K562 (cell line): ENCODE results near the gene PI4KA. TPM values are rescaled to one million over a fixed set of nuclear protein-coding genes. Genes with fewer than 3 reads are reported as not detected.

Source experiments
- ARID3A ChIP-seq: IDR thresholded peaks from 2 replicates; pipeline ENCODE4 v1.6.1; 2012; ENCODE audit warnings: low read depth, low read length, improper control_type of control experiment, borderline replicate concordance
- CBX5 ChIP-seq: IDR thresholded peaks from 2 replicates; pipeline ENCODE4 v1.6.1; 2014; ENCODE audit warnings: low read depth, borderline replicate concordance
- EP400 ChIP-seq: fragments of 450-650 bp; IDR thresholded peaks from 2 replicates; pipeline ENCODE4 v1.6.1; 2017; ENCODE audit warnings: antibody characterized with exemption, mild to moderate bottlenecking, moderate library complexity
- HNRNPLL ChIP-seq: fragments of 200-400 bp; formaldehyde crosslinking; IDR thresholded peaks from 2 replicates; pipeline ENCODE4 v1.6.1; 2017; ENCODE audit warnings: low read length, low read depth, mild to moderate bottlenecking; ENCODE audit not compliant: poor library complexity, severe bottlenecking
- JUNB ChIP-seq: fragments of 450-650 bp; formaldehyde crosslinking; conservative IDR thresholded peaks from 2 replicates; pipeline ENCODE4 v1.4.0; 2020; ENCODE audit warnings: mild to moderate bottlenecking
- MAFF ChIP-seq: IDR thresholded peaks from 2 replicates; pipeline ENCODE4 v1.6.1; 2012; ENCODE audit warnings: low read length, improper control_type of control experiment
- MAFK ChIP-seq: IDR thresholded peaks from 2 replicates; pipeline ENCODE4 v1.6.1; 2011; ENCODE audit warnings: low read length, improper control_type of control experiment
- NR2F6 ChIP-seq: fragments of 450-650 bp; formaldehyde crosslinking; IDR thresholded peaks from 2 replicates; pipeline ENCODE4 v1.4.0; 2020; ENCODE audit warnings: mild to moderate bottlenecking
- PBX2 ChIP-seq, 2 experiments: IDR thresholded peaks in 1 of 2; conservative IDR thresholded peaks in 1 of 2; 2 replicates each; pipeline ENCODE4 v1.6.1; 2016; ENCODE audit warnings: low read depth in 2 of 2, mild to moderate bottlenecking in 1 of 2, missing compliant biosample characterization in 1 of 2, missing genetic modification characterization in 1 of 2, moderate library complexity in 1 of 2
- PHB2 ChIP-seq: fragments of 450-650 bp; IDR thresholded peaks from 2 replicates; pipeline ENCODE4 v1.6.1; 2017; ENCODE audit warnings: low read depth
- PHF20 ChIP-seq: fragments of 450-650 bp; IDR thresholded peaks from 2 replicates; pipeline ENCODE4 v1.6.1; 2018; ENCODE audit not compliant: partially characterized antibody
- RBM15 ChIP-seq: fragments of 200-400 bp; formaldehyde crosslinking; IDR thresholded peaks from 2 replicates; pipeline ENCODE4 v1.6.1; 2018; ENCODE audit warnings: mild to moderate bottlenecking, low read length, moderate library complexity; ENCODE audit not compliant: insufficient read depth
- RBM22 ChIP-seq: fragments of 200-400 bp; formaldehyde crosslinking; IDR thresholded peaks from 2 replicates; pipeline ENCODE4 v1.6.1; 2018; ENCODE audit warnings: low read length, low read depth; ENCODE audit not compliant: poor library complexity, severe bottlenecking
- SIRT6 ChIP-seq: IDR thresholded peaks from one replicate; pipeline ENCODE4 v1.6.1; 2012; ENCODE audit warnings: low read depth, mild to moderate bottlenecking, control low read depth, inconsistent platforms, low read length, moderate library complexity
- TEAD4 ChIP-seq, 2 experiments: sonication (generic) in 1 of 2; formaldehyde crosslinking in 1 of 2; IDR thresholded peaks; 2 replicates each; pipeline versions ENCODE4 v1.6.1 to v1.8.0; 2012 to 2022; ENCODE audit warnings: borderline replicate concordance in 1 of 2, inconsistent platforms in 1 of 2, low read length in 1 of 2, mild to moderate bottlenecking in 1 of 2, missing genetic modification reagents in 1 of 2
- TOE1 ChIP-seq, 2 experiments: fragments of 450-650 bp in 1 of 2; sonication (generic) in 1 of 2; formaldehyde crosslinking in 1 of 2; IDR thresholded peaks; 2 replicates each; pipeline versions ENCODE4 v1.7.1 to v1.8.0; 2016 to 2022; ENCODE audit warnings: borderline replicate concordance in 2 of 2, mild to moderate bottlenecking in 2 of 2, antibody characterized with exemption in 1 of 2, inconsistent platforms in 1 of 2, low read depth in 1 of 2, missing genetic modification reagents in 1 of 2, moderate library complexity in 1 of 2
- ZBTB5 ChIP-seq: fragments of 450-650 bp; IDR thresholded peaks from 2 replicates; pipeline ENCODE4 v1.6.1; 2017; ENCODE audit warnings: antibody characterized with exemption
- ZKSCAN3 ChIP-seq: fragments of 250-450 bp; sonication (Bioruptor Pico); IDR thresholded peaks from 2 replicates; pipeline ENCODE4 v1.4.0; 2020
- ZNF143 ChIP-seq: sonication (generic); formaldehyde crosslinking; IDR thresholded peaks from 2 replicates; pipeline ENCODE4 v1.9.0; 2022; ENCODE audit warnings: mild to moderate bottlenecking, missing genetic modification reagents
- ZNF274 ChIP-seq: IDR thresholded peaks from 2 replicates; pipeline ENCODE4 v1.6.1; 2011; ENCODE audit warnings: low read depth, mild to moderate bottlenecking, low read length, moderate library complexity, borderline replicate concordance
- ZNF584 ChIP-seq: fragments of 200-800 bp; sonication (Bioruptor generic); IDR thresholded peaks from 2 replicates; pipeline ENCODE4 v1.6.1; 2016; ENCODE audit warnings: low read depth, mild to moderate bottlenecking, missing genetic modification characterization, missing compliant biosample characterization
- polyA plus RNA-seq, 8 experiments: library from polyadenylated mRNA; depleted of rRNA in 4 of 8; stranded (reverse) in 5 of 8; unstranded in 3 of 8; fragments of >200 nt; fragmentation: Nextera tagmentation in 2 of 8; fragmentation: Illumina TruSeq in 1 of 8; extraction: Ambion mirVana in 2 of 8; extraction: Trizol in 1 of 8; gene quantifications; 2 replicates each; pipeline versions ENCODE4 v1.2.1 to v1.2.3, GENCODE V29; 2011 to 2014; ENCODE audit warnings: inconsistent platforms in 1 of 8, missing spikeins in 1 of 8
- total RNA-seq, 7 experiments: library from RNA; depleted of rRNA in 6 of 7; stranded (reverse); fragments of >200 nt in 6 of 7; fragmentation: Illumina TruSeq in 2 of 7; extraction: Trizol in 2 of 7; gene quantifications; 2 replicates each; pipeline versions ENCODE4 v1.2.1 to v1.2.3, GENCODE V29; 2011 to 2021; ENCODE audit warnings: low replicate concordance in 1 of 7

PI4KA gene
- total and polyA plus RNA-seq, 9 of the 15 experiments (the other 6 are each of a cell fraction or from before 2014, with no cell fraction given) = 7.3 to 187 (median 84.7) TPM

- TF ChIP-seq HNRNPLL (peak; percentile 16), RBM22 (no peak), ZKSCAN3 (CRISPR knock-in tag) (no peak), JUNB (CRISPR knock-in tag) (no peak), CBX5 (no peak), SIRT6 (no peak), EP400 (no peak), ARID3A (no peak), PHB2 (no peak), MAFF (0 out of 2 replicates have a peak, but pooled peaks have one; percentile 1), ZBTB5 (no peak), ZNF143 (CRISPR knock-in tag) (no peak), PBX2 (CRISPR knock-in tag; IDR thresholded peaks at IDR 0.05; ENCODE audit: low read depth) (no peak), PBX2 (tag; conservative IDR thresholded peaks at IDR 0.05; ENCODE audit: low read depth) (no peak), MAFK (0 out of 2 replicates have a peak, but pooled peaks have one; percentile 24), TOE1 (IDR thresholded peaks at IDR 0.05; ENCODE audit: borderline replicate concordance) (no peak), TOE1 (CRISPR knock-in tag; IDR thresholded peaks at IDR 0.05; ENCODE audit: borderline replicate concordance, low read depth) (no peak), NR2F6 (no peak), TEAD4 (IDR thresholded peaks at IDR 0.05; ENCODE audit: low read length) (no peak), TEAD4 (CRISPR knock-in tag; IDR thresholded peaks at IDR 0.05; ENCODE audit: borderline replicate concordance) (no peak), PHF20 (no peak), RBM15 (no peak), ZNF274 (no peak), ZNF584 (no peak)
These were observed 75.9 kb downstream of the PI4KA start (continued) for GRCh38 chr22:20782596-20783299.
